HG02759 (cell line): ENCODE data around the gene PILRA.
"Not testable (repeated sequence)": the region's sequence is repeated elsewhere in the genome, so short reads cannot be mapped to it uniquely, and the experiment has no call there.

Experiments used
- ATAC-seq: cut with Tn5 transposase; IDR thresholded peaks from one replicate; pipeline ENCODE4 v1.9.1; 2021; ENCODE audit warnings: mild to moderate bottlenecking, moderate library complexity; ENCODE audit not compliant: unreplicated experiment

Gene PILRA

GRCh38 chr7:100432621-100433275 lies 59.5 kb downstream of the PILRA start:
- ATAC-seq, result no peak

- ATAC-seq, result no peak
Observed at GRCh38 chr7:100433276-100433591, 59.9 kb downstream of the PILRA start.

DNA sequence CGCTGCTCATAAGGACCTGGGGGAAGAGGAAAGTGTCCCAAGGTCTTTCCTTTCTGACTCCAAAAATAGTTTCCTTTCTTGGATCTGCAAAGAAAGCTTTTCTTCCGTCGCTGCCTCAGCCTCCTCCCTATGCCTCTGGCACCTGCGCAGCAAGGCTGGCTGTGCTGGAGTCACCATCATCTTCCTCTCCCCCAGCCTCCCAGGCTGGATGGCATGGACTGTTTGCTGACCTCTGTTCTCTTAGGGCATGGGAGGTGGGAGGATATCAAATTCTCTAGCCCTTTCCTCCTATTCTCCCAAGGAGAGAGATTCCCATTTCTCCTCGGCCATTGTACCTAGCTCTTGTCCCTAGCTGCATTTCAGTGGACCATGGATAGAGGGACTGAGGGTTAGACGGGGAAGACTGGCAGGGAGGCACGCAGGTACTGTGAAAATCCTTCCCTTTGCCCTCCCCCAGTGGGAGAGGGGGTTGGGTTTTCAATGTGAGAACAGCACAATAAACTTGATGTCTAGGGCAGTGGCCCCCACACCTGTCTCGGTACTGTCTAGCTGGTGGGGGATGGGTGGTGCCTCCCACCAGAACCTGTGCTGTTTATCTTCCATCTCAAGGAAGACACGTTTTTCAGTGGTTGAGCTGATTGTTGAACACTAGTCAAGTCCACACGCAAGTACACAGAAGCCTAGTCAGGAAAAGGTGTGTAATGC lies 60.5 kb downstream of the PILRA start:
- ATAC-seq, result no peak

DNA sequence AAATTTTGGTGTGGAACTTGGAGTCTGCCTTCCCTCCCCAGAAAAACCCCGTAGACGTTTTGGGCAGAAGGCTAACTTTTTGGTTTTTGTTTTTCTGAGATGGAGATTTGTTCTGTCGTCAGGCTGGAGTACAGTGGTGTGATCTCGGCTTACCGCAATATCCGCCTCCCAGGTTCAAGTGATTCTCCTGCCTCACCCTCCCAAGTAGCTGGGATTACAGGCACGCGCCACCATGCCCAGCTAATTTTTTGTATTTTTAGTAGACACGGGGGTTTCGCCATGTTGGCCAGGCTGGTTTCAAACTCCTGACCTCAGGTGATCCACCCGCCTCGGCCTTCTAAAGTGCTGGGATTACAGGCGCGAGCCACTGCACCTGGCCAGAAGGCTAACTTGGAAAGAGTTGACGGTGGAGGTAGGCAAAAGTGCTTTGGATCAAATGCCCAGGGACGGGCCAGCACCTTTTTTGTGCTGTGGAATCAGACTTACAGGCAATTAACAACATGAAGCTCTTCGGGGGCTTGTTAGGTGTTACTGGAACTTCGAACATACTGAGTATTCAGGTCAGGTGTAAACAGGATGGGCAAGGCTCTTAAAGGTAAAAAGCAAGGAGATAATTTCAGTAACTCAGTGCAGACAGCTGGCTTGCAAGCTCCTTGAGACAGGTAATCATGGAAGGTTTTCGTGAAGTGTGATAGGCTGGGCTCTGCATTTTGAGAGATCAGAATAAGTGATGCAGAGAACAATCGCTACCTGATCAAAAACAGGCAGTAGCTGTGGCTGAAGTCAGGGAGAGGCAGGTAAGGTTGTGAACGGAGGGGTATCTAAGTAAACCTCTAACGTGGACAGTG lies 61.2 kb downstream of the PILRA start:
- no peak for ATAC-seq

DNA sequence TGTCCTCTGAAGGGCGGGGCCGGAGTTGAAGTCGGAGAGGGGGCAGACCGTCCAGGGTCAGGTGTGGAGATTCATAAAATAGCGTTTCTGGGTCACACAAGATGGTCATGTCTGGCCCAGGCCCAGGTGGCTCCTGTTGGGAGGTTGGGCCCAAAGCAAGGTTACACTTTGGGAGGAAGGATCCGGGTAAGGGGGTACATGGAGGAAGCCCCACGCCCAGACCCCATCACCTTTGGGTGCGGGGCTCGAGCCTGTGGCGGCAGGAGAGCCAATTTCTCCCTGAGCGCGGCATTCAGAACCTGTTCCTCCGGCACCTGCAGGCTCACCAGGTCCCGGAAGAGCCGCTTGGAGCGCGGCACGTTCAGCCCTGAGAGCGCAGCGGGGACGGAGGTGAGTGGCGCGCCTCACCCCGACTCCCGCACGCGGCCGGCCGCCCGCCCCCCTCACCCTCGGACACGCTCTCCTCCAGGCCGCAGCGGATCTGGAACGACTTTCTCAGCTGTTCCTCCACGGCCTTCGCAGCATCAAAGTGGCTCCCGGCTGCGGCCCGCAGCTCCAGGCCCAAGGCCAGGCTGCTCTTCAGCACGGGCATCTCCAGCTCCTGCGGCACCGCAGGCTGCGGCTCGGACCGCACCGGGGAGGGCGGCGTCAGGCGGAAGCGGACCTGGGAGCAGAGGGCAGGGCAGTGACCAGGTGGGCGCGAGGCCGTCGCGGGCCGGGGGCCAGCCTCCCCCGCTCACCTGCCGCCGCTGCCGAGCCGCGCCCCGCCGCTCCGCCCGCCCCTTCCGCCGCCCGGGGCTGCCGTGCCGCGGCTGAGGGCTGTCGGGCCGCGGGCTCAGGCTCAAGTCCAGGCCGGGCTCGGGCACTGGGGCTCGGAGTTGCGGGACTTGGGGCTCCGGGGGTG lies 62.4 kb downstream of the PILRA start:
- ATAC-seq, result peak; percentile 32

DNA sequence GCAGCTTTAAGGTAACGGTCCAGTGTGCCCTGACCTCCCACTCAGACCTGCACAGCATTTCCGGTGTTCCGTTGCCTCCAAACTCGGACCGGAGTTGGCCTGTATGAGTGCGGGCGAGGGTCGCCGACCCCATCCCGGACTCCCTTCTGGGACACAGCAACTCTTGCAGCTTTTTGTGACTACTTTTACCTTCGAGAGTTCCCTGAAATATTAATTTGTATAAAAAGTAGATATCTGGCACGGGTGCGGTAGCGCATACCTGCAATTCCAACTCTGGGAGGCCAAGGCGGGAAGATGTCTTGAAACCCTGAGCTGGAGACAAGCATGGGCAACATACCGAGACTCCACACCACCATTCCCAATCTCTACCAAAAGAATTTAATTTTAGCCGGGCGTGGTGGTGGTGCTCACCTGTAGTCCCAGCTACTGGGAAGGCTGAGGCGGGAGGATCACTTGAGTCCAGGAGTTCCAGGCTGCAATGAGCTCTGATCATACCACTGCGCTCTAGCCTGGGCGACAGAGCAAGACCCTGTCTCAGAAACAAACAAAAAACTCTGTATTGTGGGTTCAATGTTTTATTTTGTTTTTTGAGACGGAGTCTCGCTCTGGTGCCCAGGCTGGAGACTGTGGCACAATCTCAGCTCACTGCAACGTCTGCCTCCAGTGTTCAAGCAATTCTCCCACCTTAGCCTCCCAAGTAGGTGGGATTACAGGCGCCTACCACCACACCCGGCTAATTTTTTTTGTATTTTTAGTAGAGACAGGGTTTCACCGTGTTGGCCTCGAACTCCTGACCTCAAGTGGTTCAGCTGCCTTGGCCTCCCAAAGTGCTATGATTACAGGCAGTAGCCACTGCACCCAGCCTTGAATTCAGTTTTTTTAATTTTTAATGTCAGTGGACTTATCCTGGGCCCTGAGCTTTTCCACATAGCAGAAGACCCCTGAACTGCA lies 64.1 kb downstream of the PILRA start:
- ATAC-seq, result no peak

- ATAC-seq, result no peak
Observed at GRCh38 chr7:100438172-100438571, 64.9 kb downstream of the PILRA start.

GRCh38 chr7:100438731-100439130 lies 65.4 kb downstream of the PILRA start:
- ATAC-seq, result not testable (repeated sequence)

- ATAC-seq, result not testable (repeated sequence)
Observed at GRCh38 chr7:100439244-100439643, 66.0 kb downstream of the PILRA start.

GRCh38 chr7:100441641-100442535 lies 68.6 kb downstream of the PILRA start:
- ATAC-seq, result no peak

GRCh38 chr7:100443096-100443840 lies 70.0 kb downstream of the PILRA start:
- ATAC-seq, result no peak

DNA sequence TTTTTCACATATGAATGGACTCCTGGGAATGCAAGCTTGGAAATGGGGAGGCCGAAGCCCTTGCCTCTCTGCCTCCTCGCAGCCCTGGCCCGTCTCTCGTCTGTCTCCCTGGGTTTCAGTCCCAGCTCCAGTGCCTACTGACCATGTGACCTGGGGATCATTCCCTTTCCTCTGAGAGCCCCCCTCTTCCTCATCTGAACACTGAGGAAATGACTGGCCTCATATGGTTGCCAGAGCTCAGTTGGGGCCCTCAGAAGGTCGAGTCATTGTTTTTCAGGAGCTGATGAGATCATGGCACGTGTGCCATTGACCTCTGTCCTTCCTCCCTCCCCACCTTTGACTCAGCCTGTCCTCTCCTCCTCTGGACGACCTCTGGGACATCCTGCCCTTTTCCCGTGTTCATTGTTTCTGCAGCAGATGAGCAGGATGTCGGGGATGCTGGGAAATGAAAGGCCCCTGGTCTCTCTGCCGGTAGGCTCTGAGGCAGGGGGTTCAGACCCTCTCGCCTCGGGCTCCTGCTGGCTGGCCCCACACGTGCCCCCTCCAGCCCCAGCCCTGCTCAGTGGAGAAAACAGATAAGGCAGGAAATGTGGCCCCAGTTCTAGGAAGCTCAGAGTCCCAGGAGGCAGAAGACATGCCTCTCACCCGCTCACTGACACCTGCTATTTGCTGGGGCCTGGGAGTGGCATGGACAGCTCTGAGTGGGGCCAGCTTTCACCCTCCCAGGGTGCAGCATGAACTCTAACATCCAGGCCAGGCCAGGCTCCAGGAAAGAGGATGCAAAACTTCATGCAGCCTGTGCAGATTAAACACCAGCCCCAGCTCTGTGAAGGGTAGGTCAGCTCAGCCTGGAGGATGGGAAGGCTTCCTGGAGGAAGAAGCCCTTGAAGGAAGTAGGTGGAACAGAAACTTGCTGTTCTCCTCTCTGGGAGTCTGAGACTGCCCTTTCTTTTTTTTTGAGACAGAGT lies 71.3 kb downstream of the PILRA start:
- no peak for ATAC-seq

DNA sequence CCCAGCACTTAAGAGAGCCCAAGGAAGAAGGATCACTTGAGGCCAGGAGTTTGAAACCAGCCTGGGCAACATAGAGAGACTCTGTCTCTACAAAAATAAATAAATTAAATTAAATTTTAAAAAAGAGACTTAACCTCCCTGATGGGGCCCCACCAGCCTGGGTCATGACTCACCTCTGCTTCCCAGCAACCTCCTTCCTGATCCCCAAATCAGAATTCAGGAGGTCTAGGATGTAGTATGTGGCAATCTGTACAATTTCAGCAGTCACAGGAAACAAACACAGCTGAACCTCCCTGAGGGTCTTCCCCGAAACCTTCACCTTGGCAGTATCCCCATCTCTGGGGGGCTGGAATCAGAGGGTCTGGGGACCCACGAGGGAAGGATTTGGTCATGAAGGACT lies 72.8 kb downstream of the PILRA start:
- ATAC-seq, result no peak

DNA sequence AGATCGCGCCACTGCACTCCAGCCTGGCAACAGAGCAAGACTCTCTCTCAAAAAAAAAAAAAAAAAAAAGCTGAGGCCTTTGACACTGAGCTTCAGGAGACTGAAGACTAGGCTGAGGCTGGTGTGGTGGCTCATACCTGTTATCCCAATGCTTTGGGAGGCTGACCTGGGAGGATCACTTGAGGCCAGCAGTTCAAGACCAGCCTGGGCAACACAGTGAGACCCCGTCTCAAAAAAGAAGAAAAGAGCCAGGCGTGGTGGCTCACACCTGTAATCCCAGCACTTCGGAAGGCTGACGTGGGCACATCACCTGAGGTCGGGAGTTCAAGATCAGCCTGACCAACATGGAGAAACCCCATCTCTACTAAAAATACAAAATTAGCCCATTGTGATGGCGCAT lies 74.1 kb downstream of the PILRA start:
- not testable (repeated sequence) for ATAC-seq

GRCh38 chr7:100449190-100449795 lies 76.0 kb downstream of the PILRA start:
- ATAC-seq, result no peak
